Muscle layer of duodenum (tissue), 2 donors: Measurements from ENCODE around the gene DZIP1L.

Experiments
- H3K27ac ChIP-seq: one replicate; pipeline ENCODE4 v1.7.0; 2013; ENCODE audit warnings: mild to moderate bottlenecking, low read length
- H3K27me3 ChIP-seq: one replicate; pipeline ENCODE4 v1.7.0; 2013; ENCODE audit warnings: low read depth, mild to moderate bottlenecking, control low read depth, low read length
- H3K36me3 ChIP-seq, 2 donors: one replicate each; pipeline ENCODE4 v1.7.0; 2013; ENCODE audit warnings: low read length in 2 of 2, control low read depth in 1 of 2, mild to moderate bottlenecking in 1 of 2; ENCODE audit not compliant: insufficient read depth in 2 of 2, control insufficient read depth in 1 of 2
- H3K4me1 ChIP-seq, 2 donors: one replicate each; pipeline ENCODE4 v1.7.0; 2013; ENCODE audit warnings: low read length in 2 of 2, mild to moderate bottlenecking in 2 of 2, control low read depth in 1 of 2, moderate library complexity in 1 of 2; ENCODE audit not compliant: insufficient read depth in 2 of 2, control insufficient read depth in 1 of 2
- H3K4me3 ChIP-seq, 2 donors: one replicate each; pipeline ENCODE4 v1.7.0; 2013; ENCODE audit warnings: low read length in 2 of 2, low read depth in 1 of 2, mild to moderate bottlenecking in 1 of 2
- H3K9me3 ChIP-seq, 2 donors: one replicate each; pipeline ENCODE4 v1.7.0; 2013; ENCODE audit warnings: low read length in 2 of 2, control low read depth in 1 of 2, mild to moderate bottlenecking in 1 of 2; ENCODE audit not compliant: control insufficient read depth in 1 of 2
- donor health status: healthy.

Gene DZIP1L

DNA sequence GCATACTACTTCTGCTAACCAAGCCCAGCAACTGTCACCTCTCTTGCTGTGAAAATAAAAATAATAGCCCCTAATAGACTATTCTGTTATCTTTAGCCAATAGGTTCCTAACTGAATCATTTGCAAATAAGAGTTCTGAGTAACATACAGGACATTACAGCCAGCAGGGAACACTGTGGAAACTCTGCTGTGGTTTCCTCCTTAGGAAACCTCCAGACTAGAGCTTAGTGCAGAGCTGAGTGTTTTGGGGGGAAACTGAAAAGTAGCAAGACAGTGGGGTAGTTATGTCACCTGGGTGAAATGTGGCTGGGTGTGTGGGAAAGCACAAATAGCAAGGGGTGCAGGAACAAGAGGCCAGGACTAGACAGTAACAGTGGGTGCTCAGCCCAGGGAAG is 32.4 kb downstream of the DZIP1L start:
- peak overlapping the region; percentile 59 for H3K27ac ChIP-seq
- H3K9me3 ChIP-seq: no peaks in the 10 kb centered on the region
- peaks cover 28 to 56% of the 10 kb centered on the region in 2 donors for H3K36me3 ChIP-seq
- no peak overlapping the region for H3K4me3 ChIP-seq
- no peaks in the 10 kb centered on the region for H3K27me3 ChIP-seq
- no peaks in the 10 kb centered on the region for H3K4me1 ChIP-seq

DNA sequence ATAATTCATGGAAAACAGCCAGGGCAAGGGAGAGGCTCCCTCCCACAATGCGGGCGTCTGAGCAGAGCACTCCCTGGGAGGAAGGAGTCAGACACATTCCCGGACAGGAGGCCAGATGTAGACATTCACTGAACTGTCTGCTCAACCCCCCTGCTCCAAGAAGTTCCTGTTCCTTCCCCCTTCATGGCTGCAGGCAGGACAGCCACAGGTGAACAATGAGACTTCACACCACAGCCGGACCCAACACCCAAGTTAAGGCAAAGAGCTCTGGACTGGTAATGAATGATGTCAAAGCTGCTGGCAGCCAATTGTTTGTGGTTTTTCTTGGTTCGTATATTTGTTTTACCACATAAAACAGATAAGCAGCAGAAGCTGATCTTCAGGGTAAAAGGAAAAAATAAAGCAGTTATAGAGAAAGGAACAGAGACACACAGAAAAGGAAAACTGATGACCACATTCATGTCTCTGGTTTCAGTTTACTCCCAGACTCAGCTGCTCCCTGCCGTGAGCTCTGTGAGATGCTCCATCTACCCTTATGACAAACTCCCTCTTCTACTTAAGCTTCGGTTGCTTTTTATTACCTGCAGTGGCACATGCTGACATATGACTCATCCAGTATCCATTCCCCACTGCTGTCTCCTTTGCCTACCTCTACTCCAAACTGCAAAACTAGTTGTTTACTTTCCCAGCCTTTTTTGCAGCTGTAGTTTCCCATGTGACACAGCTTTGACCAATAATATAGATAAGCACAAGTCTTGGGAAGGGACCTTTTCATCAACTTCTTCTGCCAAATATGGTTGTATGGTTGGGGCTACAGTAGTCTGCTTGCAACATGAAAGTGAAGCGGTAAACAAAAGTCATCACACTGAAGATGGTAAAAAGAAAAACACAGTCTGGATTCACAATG is 33.1 kb downstream of the DZIP1L start:
- Histone ChIP-seq H3K4me3 (peak overlapping the region in 1 of 2 donors; percentile 37), H3K9me3 (no peaks in the 10 kb centered on the region), H3K27ac (peak overlapping the region; percentile 59), H3K27me3 (no peaks in the 10 kb centered on the region), H3K4me1 (no peaks in the 10 kb centered on the region), H3K36me3 (peaks cover 28 to 56% of the 10 kb centered on the region in 2 donors)

DNA sequence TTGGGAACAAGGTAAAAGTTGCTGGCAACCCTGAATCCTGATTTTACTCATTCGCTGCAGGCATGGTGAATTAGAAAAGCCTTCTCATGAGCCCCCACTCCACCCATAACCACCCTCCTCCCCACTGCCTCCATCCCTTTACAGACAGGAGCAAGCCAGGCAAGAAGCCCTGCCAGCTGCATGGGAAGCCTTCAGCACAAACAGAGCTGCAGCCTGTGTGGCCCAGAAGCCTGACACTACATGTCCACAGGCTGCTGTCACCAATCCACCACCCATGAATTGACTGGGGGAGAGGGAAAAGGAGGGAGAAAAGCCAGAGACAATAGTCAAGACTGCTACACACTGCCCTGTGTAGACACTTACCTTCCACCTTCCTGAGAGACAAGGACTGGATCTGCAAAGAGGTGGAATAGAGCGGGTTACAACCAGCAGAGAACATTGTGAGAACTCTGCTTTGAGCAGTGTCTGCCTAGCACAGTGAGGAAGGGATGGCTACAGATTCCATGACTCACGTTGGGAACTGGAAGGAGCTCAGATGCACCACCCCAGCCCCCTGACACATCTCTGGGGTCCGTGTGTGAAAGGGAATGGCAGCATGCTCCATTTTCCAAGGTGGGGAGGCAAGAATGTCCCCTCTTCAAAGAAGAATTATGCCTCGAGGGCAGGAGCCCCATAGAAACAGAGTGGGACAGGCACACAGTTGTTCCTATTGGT is 33.9 kb downstream of the DZIP1L start:
- peak overlapping the region; percentile 59 for H3K27ac ChIP-seq
- peaks cover 27 to 56% of the 10 kb centered on the region in 2 donors for H3K36me3 ChIP-seq
- H3K9me3 ChIP-seq: no peaks in the 10 kb centered on the region
- H3K27me3 ChIP-seq: no peaks in the 10 kb centered on the region
- H3K4me3 ChIP-seq: no peak overlapping the region
- H3K4me1 ChIP-seq: no peaks in the 10 kb centered on the region

DNA sequence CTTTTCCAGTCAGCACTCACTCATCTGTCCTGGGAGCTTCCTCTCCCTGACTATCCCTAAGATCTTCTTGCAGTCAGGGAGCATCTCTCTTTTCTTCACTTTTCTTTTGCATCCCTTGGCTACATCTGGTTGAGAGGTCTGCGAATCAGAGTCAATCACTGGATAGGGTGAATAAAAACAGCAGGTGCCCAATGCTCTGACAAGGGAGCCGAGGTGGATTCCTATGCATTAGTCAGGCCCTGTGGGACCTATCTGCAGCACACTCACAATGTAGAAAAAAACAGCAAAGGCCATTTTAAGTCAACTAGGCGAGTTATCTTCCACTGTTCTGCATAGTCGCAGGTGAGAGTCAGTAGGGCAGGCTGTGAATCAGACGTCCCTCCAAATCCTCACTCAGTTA is 35.5 kb downstream of the DZIP1L start:
- H3K9me3 ChIP-seq: no peaks in the 10 kb centered on the region
- H3K27ac ChIP-seq: no peak overlapping the region
- H3K4me3 ChIP-seq: no peak overlapping the region
- H3K36me3 ChIP-seq: peaks cover 24 to 63% of the 10 kb centered on the region in 2 donors
- H3K4me1 ChIP-seq: no peaks in the 10 kb centered on the region
- no peaks in the 10 kb centered on the region for H3K27me3 ChIP-seq

DNA sequence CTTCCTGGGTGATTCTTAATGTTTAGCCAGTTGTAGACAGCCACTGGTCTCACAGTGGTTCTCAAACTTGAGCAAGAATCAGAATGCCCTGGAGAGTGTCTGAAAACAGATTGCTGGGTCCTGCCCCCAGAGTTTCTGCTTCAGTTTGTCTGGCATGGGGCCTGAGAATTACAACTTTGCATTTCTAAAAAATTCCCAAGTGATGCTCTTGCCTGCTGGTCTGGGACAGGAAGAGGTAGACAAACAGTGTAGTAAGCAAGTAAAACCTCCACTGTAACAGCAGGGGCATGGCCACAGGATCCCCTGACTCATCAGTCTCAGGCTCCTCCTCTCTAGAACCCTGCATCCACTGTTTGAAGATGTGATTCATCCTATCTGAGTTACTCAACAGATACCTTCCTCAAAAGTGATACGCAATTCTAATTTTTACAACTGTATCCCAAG is 36.5 kb downstream of the DZIP1L start:
- no peaks in the 10 kb centered on the region for H3K9me3 ChIP-seq
- no peak overlapping the region for H3K27ac ChIP-seq
- no peaks in the 10 kb centered on the region for H3K4me1 ChIP-seq
- no peaks in the 10 kb centered on the region for H3K27me3 ChIP-seq
- peaks cover 16 to 59% of the 10 kb centered on the region in 2 donors for H3K36me3 ChIP-seq
- H3K4me3 ChIP-seq: no peak overlapping the region

DNA sequence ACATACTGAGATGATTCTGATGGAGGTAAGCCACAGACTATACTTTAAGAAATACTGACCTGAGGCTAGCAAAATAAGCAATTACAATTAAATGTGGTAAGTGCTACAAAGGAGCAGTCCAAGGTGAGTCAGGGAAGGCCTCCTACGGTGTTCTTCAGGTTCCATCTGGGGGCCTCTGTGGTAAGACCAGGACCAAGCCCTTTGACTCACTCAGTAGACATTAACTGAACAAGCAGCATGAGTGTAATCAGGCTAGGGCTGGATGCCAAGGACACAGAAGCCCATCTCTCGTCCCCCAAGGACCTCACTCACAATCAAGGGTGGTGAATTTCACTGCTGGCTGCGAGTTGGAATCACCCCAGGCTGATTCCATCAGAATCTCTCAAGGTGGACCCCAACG is 37.3 kb downstream of the DZIP1L start:
- Histone ChIP-seq H3K27me3 (no peaks in the 10 kb centered on the region), H3K4me1 (no peaks in the 10 kb centered on the region), H3K36me3 (peaks cover 14 to 57% of the 10 kb centered on the region in 2 donors), H3K4me3 (no peak overlapping the region), H3K9me3 (no peaks in the 10 kb centered on the region), H3K27ac (no peak overlapping the region)

DNA sequence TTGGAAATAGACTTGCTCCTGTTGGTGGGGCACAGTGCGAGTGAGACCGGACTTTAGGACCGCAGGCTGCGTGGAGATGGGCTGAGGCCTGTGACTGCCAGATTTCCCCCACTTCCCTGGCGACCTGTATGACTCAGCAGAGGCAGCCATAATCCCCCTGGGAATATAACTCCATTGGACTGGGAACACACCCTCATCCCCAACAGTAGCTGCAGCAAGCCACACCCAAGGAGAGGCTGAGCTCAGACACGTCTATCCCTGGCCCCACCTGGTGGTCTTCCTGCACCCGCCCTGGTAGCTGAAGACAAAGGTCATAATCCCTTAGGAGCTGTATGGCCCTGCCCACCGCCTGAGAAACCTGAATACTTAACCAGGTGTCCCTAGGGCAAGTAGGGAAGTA is 42.6 kb downstream of the DZIP1L start:
- H3K4me3 ChIP-seq: no peak overlapping the region
- H3K9me3 ChIP-seq: no peaks in the 10 kb centered on the region
- no peaks in the 10 kb centered on the region for H3K4me1 ChIP-seq
- no peaks in the 10 kb centered on the region for H3K27me3 ChIP-seq
- peaks cover 9 to 58% of the 10 kb centered on the region in 2 donors for H3K36me3 ChIP-seq
- no peak overlapping the region for H3K27ac ChIP-seq

DNA sequence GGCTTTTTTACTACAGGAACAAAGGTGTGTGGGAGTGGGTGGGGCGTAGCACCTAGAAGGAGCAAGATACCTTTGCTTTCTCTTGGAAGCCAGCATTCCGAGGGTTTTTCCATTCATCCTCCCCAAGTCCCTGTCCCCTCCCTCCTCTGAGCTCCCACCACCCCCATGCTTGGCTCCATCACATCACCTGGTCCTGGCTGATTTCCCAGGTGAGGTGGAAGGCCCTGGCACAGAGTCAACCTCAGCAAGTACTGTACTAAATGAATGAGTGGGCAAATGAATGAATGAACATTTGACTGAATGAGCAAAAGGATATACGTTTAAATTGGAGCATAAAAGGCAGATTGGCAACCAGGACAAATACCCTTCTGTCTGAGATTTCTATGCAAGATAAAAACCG is 45.4 kb downstream of the DZIP1L start:
- H3K9me3 ChIP-seq: no peaks in the 10 kb centered on the region
- H3K4me3 ChIP-seq: no peak overlapping the region
- H3K27me3 ChIP-seq: no peaks in the 10 kb centered on the region
- peaks cover 9 to 61% of the 10 kb centered on the region in 2 donors for H3K36me3 ChIP-seq
- no peak overlapping the region for H3K27ac ChIP-seq
- H3K4me1 ChIP-seq: no peaks in the 10 kb centered on the region

DNA sequence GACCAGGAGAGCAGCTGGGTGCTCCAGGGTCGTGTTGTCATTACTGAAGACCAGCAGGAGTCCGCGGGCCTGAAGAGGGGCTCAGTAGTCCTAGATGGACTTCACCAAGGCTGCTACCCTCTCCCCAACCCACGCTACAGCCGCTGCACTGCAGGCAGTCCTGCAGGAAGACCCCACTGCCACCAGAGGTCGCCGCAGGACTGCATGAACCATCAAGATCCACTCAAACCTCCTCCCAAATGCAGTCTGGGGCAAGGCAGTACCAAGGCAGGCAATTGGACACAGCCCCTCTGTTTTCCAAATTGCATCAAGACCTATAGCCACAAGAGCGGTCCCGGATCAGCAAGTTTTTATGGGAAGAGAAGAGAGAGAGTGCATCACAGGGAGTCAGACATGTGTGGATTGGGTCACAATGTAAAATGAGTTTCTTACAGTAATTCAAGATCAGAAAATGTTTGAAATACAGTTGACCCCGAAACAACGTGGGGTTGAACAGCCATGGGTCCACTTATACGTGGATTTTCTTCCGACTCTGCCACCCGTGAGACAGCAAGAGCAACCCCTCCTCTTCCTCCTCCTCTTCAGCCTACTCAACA is 46.7 kb downstream of the DZIP1L start:
- no peak overlapping the region for H3K4me3 ChIP-seq
- H3K27ac ChIP-seq: no peak overlapping the region
- no peaks in the 10 kb centered on the region for H3K4me1 ChIP-seq
- no peaks in the 10 kb centered on the region for H3K9me3 ChIP-seq
- peaks cover 15 to 75% of the 10 kb centered on the region in 2 donors for H3K36me3 ChIP-seq
- no peaks in the 10 kb centered on the region for H3K27me3 ChIP-seq

DNA sequence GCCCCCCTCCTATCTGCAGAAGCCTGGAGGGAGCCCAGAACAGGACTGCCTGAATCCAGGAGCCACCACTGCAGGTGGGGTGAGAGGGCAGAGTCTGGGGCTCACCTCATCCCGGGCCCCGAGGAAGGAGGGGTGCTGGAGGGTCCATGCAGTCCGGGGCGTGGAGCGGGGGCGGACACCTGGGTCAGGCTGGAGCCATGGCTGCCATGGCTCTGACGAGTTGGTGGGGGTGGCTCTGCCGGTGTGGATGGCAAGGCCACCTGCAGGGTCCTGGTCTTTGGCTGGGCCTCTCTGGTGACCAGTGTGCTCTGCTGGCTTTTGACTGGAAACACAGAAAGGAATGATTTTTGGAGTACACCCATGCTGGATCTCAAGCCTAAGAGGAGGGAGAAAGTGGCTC is 47.4 kb downstream of the DZIP1L start:
- Histone ChIP-seq H3K4me3 (no peak overlapping the region), H3K36me3 (peaks cover 15 to 75% of the 10 kb centered on the region in 2 donors), H3K4me1 (no peaks in the 10 kb centered on the region), H3K9me3 (no peaks in the 10 kb centered on the region), H3K27ac (no peak overlapping the region), H3K27me3 (no peaks in the 10 kb centered on the region)

DNA sequence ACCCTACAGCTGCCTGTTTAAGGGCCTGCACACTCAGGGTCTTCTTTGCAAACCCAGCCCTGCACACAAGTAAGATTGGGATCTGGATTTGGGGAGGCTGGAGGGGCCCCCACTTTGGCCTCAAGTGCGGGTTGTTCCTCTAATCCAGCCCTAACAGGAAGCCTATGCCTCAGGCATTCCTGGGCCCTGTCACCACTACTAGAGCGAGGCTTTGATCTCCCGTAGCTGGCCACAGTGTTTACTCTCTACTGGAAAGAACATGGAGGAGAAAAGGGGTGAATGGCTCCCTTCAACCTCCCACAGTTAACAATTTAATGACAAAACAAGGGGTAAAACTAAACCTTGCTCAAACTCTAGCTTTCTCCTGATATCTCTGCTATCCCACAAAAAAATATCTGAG is 48.4 kb downstream of the DZIP1L start:
- Histone ChIP-seq H3K4me3 (no peak overlapping the region), H3K4me1 (peaks cover 0 to 5% of the 10 kb centered on the region in 2 donors), H3K9me3 (no peaks in the 10 kb centered on the region), H3K27me3 (no peaks in the 10 kb centered on the region), H3K27ac (no peak overlapping the region), H3K36me3 (peaks cover 22 to 71% of the 10 kb centered on the region in 2 donors)
